Fibroblast of skin of right biceps (primary cell): Measurements from ENCODE around the gene KIF15.
A peak's percentile ranks its signal among the peaks of the same experiment; 100 is the strongest.
"Not testable (repeated sequence)": the region's sequence is repeated elsewhere in the genome, so short reads cannot be mapped to it uniquely, and the experiment has no call there.

Source experiments
- DNase-seq: peaks from one replicate; pipeline ENCODE4 v3.0.0-alpha.2; 2013

The KIF15 gene

DNA sequence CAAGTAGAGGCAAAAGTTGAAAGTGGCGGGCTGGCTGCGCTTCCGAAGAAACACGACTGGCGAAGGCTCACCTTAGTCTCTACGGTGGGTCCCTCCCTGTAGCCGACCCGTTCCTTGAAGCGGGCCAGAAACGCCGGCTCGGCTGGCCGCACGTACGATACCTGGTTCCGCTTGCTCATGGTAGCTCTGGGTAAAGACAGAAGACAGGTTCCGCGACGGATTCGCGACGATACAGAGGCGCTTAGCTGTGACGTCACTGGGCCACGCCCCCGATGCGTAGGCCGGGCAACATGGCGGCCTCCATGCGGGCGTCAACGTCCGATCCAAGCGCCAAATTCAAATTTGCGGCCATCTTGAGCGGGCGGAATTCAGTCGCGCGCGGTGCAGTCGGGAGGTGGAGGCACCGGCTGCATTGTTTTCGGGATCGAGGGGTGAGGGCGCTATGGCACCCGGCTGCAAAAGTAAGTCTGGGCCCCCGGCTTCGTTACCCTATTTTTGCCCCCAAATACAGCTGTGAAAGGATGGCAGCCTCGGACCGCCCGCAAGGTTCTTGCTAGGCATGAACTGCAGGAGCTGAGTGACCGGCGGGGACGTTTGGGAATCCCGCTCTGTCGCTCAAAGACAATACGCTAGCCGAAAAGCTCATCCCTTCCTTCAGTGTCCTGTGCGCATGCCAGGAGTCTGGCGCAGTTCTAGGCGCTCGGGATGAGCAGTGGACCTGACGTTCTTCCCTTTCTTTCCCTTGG, at the start of gene KIF15, which contains the start of gene KIAA1143:
KIF15 (plus strand) TSS at position 371 of the 746 bp plus-strand sequence; CDS start at position 443, 72 bp downstream.
KIAA1143 (minus strand) TSS at position 196 of the 746 bp plus-strand sequence; CDS start at position 179, 17 bp downstream.
- DNase-seq, result peak; percentile 95

- peak; percentile 92 for DNase-seq
Measured at GRCh38 chr3:44712455-44713075, 49.0 kb upstream of the KIF15 start, which contains the start of gene ZNF502. TSS of gene ZNF502 (plus strand) at chr3:44712660. CDS start at chr3:44720262, 7,602 bp downstream.

GRCh38 chr3:44721231-44722102, 40.1 kb upstream of the KIF15 start:
- DNase-seq, result peak; percentile 14

DNA sequence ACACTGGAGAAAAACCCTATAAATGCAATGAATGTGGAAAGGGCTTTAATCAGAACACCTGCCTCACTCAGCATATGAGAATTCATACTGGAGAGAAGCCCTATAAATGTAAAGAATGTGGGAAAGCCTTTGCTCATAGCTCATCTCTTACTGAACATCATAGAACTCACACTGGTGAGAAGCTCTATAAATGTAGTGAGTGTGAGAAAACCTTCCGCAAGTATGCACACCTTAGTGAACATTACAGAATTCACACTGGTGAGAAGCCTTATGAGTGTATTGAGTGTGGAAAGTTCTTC, 39.5 kb upstream of the KIF15 start:
- no peak for DNase-seq

DNA sequence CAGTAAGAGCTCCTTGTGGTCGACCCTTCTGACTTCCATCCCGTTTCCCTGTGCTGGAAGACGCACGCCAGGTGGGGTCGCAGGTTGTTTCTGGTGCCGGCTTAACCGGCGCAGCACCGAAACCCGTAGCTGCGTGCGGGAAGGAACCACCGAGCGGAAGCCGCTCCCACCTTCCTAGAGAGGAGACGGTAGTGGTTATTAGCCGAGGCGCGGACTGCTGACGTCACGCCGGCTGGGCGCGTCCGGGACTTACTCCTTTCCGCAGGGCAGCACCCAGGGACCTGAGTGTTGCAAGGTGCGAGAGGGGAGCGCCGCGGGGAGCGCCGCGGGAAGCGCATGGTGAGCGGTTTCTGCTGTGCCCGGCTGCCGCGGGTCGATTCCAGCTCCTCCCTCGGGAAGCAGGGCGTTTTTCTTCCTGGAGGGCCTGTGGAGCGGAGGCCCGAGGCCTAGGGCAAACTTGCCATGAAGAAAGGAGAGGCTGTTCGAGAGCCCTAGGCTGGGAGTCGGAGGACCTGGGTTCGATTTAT, 32.1 kb upstream of the KIF15 start, which contains the start of gene ZNF501:
ZNF501 (plus strand) TSS at position 252 of the 527 bp plus-strand sequence. CDS start 4,787 bp downstream, outside the sequence.
- DNase-seq, result peak; percentile 93

- no peak for DNase-seq
Measured at GRCh38 chr3:44734646-44735168, 26.9 kb upstream of the KIF15 start.

DNA sequence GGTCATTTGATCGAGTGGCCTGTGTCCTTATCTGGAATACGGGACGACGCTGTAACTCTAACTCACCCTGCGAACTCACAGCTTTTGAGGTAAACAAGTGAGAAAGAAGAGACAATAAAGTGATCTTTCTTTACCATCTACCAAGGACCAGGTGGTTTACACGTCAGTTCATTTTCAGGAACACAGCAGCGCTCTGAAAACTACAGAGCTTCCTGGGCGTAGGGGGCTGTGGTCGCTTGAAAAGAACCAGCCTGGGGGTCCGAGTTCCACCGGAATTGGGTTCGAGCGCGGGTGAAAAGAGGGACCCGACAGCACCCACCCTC, 532 bp upstream of the KIF15 start:
- DNase-seq, result no peak

DNA sequence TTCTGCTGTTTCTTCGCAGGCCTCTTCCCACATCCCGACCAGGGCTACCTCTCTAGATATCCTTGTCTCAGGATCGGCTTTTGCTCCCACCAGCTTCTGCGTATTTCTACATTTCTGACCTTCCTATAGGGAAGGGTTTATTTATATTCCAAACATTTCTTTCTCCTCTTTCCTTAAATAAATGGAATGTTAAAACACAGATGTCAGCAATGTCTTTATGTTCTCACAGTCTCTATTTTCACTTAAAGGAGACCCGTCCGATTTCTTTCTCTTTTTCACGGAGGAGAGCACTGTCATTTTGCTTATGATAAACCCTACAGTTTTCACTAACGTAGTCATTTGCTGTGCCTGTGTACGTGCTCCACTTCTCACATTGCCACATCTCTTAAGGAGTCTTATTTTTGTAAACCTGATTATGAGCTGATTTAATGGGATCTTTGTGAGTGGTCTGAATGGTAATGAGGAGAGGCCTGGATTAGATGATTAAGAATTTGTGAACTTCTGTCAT, 630 bp downstream of the KIF15 start:
- peak; percentile 6 for DNase-seq

GRCh38 chr3:44762690-44763089, 1.1 kb downstream of the KIF15 start:
- DNase-seq, result no peak

DNA sequence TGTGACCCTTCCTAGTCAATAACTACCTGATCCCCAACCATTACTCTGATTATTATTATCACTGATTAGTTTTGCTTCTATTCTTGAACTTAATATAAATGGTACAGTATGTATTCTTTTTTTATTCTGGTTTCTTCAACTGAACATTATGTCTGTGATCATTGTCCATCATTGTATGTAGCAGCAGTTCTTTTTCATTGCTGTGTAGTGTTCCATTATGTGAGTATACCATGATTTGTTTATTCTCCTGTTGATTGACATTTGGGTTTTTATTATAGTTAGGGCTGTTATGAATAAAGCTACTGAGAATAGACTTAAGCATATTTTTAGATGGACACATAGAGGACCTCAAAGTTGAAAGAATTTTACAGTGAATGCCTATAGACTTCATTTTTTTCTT, 2.7 kb downstream of the KIF15 start:
- no peak for DNase-seq

- no peak for DNase-seq
Measured at GRCh38 chr3:44771424-44772098, 10.0 kb downstream of the KIF15 start.

- DNase-seq, result no peak
Measured at GRCh38 chr3:44772099-44772442, 10.5 kb downstream of the KIF15 start.

DNA sequence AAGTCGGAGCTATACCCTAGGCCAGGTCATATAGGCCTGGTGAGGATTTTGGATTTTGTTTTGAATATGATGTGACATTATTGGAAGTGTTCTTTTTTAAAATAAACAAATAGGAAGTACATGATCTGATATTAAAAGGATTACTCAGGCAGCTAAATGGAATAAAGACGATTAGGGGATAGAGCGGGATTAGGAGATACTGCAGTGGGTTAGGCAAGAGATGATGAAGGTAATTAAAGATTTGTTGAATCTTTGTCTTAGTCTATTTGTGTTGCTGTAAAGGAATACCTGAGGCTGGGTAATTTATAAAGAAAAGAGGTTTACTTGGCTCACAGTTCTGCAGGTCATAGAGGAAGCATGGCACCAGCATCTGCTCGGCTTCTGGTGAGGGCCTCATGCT, 21.3 kb downstream of the KIF15 start:
- DNase-seq, result no peak

DNA sequence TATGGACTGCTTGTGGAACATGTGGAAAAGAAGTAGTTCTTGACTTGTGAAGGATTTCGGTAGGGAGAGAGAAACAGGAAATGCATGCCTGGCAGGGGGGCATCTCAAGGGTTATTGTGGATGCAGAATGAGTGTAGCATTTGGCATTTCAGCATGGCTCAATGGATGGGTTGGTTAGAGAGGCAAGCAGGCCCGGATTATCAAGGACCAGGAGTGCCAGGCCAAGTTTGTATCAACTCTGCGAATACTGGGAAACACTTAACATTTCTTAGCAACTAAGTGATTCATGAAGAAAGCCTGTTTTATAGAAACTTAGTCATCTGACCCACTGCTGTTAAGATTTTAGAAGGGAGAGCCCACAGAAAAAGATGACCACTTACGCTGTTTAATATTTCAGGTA, 33.6 kb downstream of the KIF15 start:
- DNase-seq, result no peak

DNA sequence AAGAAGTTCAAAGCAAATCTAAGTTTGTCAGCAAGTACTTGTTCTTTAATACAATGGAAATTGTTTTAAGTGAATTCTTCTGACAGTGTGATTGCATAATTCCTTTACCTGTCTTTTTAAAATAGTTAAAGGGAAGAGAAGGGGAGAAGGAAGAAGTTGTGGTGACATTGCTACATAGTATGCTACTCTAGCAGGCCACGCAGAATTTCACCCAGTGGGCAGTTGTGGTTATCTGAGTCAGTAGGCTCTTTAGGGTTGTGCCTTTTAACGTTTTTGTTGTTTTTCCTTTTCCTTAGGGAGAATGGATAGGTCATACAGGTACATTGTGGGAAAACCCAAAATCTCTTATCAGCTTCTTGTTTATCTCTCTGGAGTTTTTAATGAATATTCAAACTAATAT, 40.4 kb downstream of the KIF15 start:
- no peak for DNase-seq

GRCh38 chr3:44803298-44803697, 41.7 kb downstream of the KIF15 start:
- no peak for DNase-seq

DNA sequence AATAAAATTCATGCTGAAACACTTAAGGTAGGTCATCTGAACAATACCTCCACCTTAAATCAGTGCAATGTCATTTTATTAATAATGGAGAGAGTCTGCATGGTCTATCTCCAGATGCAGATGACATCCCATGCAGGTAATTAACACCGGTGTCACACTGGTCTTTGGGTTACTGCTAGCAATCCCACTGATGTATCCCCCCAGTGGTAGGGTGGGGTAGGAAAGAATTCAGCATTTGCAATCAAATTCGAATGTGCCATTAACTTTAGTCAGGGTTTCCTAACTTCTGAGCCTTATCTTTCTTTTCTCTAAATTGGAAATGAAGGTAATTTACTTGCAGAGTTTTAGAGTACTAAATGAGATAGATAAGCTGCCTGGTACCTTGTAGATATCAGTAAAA, 44.4 kb downstream of the KIF15 start:
- DNase-seq, result no peak

DNA sequence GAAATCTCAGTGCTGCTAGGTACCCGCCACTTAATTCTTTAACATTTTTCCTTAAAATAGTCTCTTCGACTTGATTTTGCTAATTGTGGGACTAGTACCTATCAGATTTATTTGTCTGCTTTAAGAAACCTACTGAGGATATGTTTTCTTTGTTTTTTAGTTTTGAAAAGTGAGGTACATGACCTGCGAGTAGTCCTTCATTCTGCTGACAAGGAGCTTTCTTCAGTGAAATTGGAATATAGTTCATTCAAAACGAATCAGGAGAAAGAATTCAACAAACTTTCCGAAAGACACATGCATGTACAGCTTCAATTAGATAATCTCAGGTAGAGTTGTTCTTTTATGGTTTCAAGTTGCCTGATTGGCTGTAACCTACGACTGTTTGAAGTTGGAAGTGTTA, 53.2 kb downstream of the KIF15 start:
- no peak for DNase-seq

DNA sequence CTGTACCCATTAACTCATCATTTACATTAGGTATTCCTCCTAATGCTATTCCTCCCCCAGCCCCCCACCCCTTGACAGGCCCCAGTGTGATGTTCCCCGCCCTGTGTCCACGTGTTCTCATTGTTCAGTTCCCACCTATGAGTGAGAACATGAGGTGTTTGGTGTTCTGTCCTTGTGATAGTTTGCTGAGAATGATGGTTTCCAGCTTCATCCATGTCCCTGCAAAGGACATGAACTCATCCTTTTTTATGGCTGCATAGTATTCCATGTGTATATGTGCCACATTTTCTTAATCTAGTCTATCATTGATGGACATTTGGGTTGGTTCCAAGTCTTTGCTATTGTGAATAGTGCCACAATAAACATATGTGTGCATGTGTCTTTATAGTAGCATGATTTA, 54.7 kb downstream of the KIF15 start:
- DNase-seq, result not testable (repeated sequence)

GRCh38 chr3:44821206-44821605, 59.6 kb downstream of the KIF15 start:
- not testable (repeated sequence) for DNase-seq

DNA sequence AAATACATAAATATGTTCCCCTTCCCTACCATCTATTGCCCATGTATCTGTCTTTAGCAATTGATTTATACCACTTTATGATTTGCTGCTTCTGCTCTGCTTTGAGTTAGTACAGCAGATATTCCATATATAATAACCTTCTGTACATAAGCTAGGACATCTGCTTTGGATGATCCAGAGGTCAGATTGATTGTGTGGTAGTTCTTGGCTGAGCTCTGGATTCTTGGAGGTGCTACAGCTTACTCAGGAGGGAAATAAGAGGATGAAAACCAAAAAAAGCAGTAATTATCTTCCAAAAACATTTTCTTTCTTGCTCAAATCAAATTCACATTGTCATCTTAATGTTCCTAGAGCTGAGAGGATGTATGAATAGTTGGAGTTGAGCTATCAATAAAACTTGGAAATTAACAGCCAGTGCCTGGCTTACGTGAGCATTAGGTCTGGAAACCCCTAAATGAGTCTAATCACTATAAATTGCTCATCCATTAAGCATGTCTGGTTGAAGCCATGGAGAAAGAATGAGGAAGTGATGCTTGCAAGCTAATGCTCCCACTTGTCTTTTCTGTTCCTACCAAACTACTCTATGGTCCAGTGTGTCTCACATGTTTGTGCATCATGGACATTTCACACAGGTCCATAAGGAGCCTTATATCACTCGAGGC, 63.8 kb downstream of the KIF15 start:
- DNase-seq, result peak; percentile 65

- no peak for DNase-seq
Measured at GRCh38 chr3:44827196-44827595, 65.6 kb downstream of the KIF15 start.
